Body of pancreas (tissue), 4 donors: ENCODE data around the gene CC2D2B.

ENCODE experiments used
- CTCF ChIP-seq, 7 experiments: fragments of 450-650 bp in 4 of 7; fragments of 200-600 bp in 3 of 7; sonication (generic) in 3 of 7; IDR thresholded peaks; one replicate each; pipeline ENCODE4 v1.5.1; 2016 to 2019; ENCODE audit warnings: antibody characterized with exemption in 7 of 7
- POLR2A ChIP-seq, 3 donors: fragments of 450-650 bp; IDR thresholded peaks; one replicate each; pipeline ENCODE4 v1.6.1; 2016; ENCODE audit warnings: antibody characterized with exemption in 3 of 3, mild to moderate bottlenecking in 2 of 3

- TF ChIP-seq CTCF (IDR thresholded peaks at IDR 0.05) (no peak), POLR2A (IDR thresholded peaks at IDR 0.05) (no peak)
These were observed 167.0 kb downstream of the CC2D2B start for GRCh38 chr10:96074776-96075175.
